IPS-20b (cell line): ENCODE results near the gene TMEM233.

Experiments used
- H3K27ac ChIP-seq: one replicate; pipeline ENCODE4 v1.5.1; 2013; ENCODE audit warnings: low read length
- H3K27me3 ChIP-seq: 2 replicates; pipeline ENCODE4 v1.6.1; 2013; ENCODE audit warnings: mild to moderate bottlenecking, low read length, inconsistent platforms; ENCODE audit not compliant: insufficient read depth
- H3K36me3 ChIP-seq: 2 replicates; pipeline ENCODE4 v1.6.1; 2013; ENCODE audit warnings: low read depth, mild to moderate bottlenecking, inconsistent platforms, low read length, moderate library complexity; ENCODE audit not compliant: insufficient read depth
- H3K4me1 ChIP-seq: 2 replicates; pipeline ENCODE4 v1.6.1; 2013; ENCODE audit warnings: mild to moderate bottlenecking, control low read depth, inconsistent platforms, low read length, moderate library complexity; ENCODE audit not compliant: insufficient read depth
- H3K4me3 ChIP-seq: 2 replicates; pipeline ENCODE4 v1.5.1; 2013; ENCODE audit warnings: mild to moderate bottlenecking, low read length, inconsistent platforms
- H3K9ac ChIP-seq: 2 replicates; pipeline ENCODE4 v1.6.1; 2013; ENCODE audit warnings: low read depth, mild to moderate bottlenecking, inconsistent platforms, low read length, moderate library complexity
- H3K9me3 ChIP-seq: 2 replicates; pipeline ENCODE4 v1.6.1; 2013; ENCODE audit warnings: mild to moderate bottlenecking, low read depth, low read length, inconsistent platforms; ENCODE audit not compliant: insufficient read depth

Gene TMEM233

GRCh38 chr12:119661882-119662281 lies 68.3 kb downstream of the TMEM233 start:
- Histone ChIP-seq H3K4me1 (no peaks in the 10 kb centered on the region; the same call in 1 of the 2 replicates), H3K9ac (no peak overlapping the region), H3K27me3 (no peaks in the 10 kb centered on the region), H3K27ac (no peak overlapping the region), H3K4me3 (no peak overlapping the region), H3K36me3 (no peaks in the 10 kb centered on the region), H3K9me3 (no peaks in the 10 kb centered on the region)

- no peaks in the 10 kb centered on the region for H3K36me3 ChIP-seq
- H3K9ac ChIP-seq, result no peak overlapping the region
- H3K27ac ChIP-seq, result no peak overlapping the region
- no peaks in the 10 kb centered on the region; the same call in 1 of the 2 replicates for H3K4me1 ChIP-seq
- H3K9me3 ChIP-seq, result no peaks in the 10 kb centered on the region
- no peaks in the 10 kb centered on the region for H3K27me3 ChIP-seq
- H3K4me3 ChIP-seq, result no peak overlapping the region
These were observed 71.1 kb downstream of the TMEM233 start for GRCh38 chr12:119664642-119665041.

GRCh38 chr12:119665164-119665929 lies 71.8 kb downstream of the TMEM233 start:
- Histone ChIP-seq H3K36me3 (peaks cover 6% of the 10 kb centered on the region; the same call in 1 of the 2 replicates), H3K27me3 (no peaks in the 10 kb centered on the region), H3K4me3 (no peak overlapping the region), H3K27ac (no peak overlapping the region), H3K9me3 (no peaks in the 10 kb centered on the region), H3K9ac (no peak overlapping the region), H3K4me1 (no peaks in the 10 kb centered on the region; the same call in 1 of the 2 replicates)

GRCh38 chr12:119666226-119666795 lies 72.7 kb downstream of the TMEM233 start:
- Histone ChIP-seq H3K4me1 (no peaks in the 10 kb centered on the region; the same call in 1 of the 2 replicates), H3K27me3 (no peaks in the 10 kb centered on the region), H3K27ac (no peak overlapping the region), H3K9me3 (no peaks in the 10 kb centered on the region), H3K4me3 (no peak overlapping the region), H3K36me3 (peaks cover 16% of the 10 kb centered on the region; the same call in 1 of the 2 replicates), H3K9ac (no peak overlapping the region)

GRCh38 chr12:119666900-119667576 lies 73.5 kb downstream of the TMEM233 start:
- no peak overlapping the region for H3K27ac ChIP-seq
- no peaks in the 10 kb centered on the region for H3K27me3 ChIP-seq
- H3K9me3 ChIP-seq, result no peaks in the 10 kb centered on the region
- H3K4me3 ChIP-seq, result peak overlapping the region; percentile 94
- H3K36me3 ChIP-seq, result peaks cover 23% of the 10 kb centered on the region
- no peaks in the 10 kb centered on the region; the same call in 1 of the 2 replicates for H3K4me1 ChIP-seq
- peak overlapping the region; percentile 80; the same call in 1 of the 2 replicates for H3K9ac ChIP-seq

DNA sequence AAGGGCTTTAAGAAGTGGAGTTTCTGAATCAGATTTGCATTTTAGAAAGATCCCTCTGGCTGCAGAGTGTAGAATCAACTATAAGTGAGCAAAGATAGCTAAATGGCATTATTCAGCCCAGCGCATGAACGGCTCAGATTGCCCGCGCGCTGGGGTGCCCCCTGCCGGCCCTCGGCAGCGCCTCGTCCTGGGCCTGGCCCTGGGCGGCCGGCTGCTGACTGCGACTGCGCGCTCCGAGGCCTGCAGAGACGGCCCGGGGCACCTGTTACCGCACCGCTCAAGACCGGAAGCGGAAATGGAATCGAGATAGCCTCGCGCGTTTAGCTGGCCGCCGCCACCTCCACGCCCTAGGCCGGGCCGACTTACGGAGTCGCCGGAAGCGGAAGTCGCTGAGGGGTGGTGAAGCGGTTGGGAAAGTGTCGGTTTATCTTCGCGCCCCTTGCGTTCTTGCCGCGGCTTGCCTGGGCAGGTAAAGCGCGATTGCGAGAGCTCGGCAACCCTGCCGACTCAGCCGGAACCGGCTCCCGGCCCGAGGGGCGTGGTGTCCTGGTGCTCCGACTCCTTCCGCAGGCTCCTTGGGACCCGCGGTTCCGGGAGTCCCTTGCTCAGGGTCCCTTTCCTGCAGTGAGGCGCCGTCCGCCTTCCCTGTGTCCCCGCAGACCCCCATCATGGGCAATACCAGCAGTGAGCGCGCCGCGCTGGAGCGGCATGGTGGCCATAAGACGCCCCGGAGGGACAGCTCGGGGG lies 74.2 kb downstream of the TMEM233 start, which contains the start of gene PRKAB1:
PRKAB1 (plus strand) TSS at position 557 of the 747 bp plus-strand sequence; CDS start at position 669, 112 bp downstream.
- Histone ChIP-seq H3K27ac (no peak within 1 kb of the TSS), H3K9ac (peak within 1 kb of the TSS; percentile 96), H3K36me3 (peaks cover 30% of the 10 kb centered on the region), H3K27me3 (no peaks in the 10 kb centered on the region), H3K4me3 (peak within 1 kb of the TSS; percentile 94), H3K4me1 (no peaks in the 10 kb centered on the region; the same call in 1 of the 2 replicates), H3K9me3 (no peaks in the 10 kb centered on the region)

- H3K9me3 ChIP-seq, result no peaks in the 10 kb centered on the region
- H3K9ac ChIP-seq, result peak overlapping the region; percentile 96
- H3K36me3 ChIP-seq, result peaks cover 37% of the 10 kb centered on the region
- H3K27ac ChIP-seq, result no peak overlapping the region
- H3K27me3 ChIP-seq, result no peaks in the 10 kb centered on the region
- H3K4me1 ChIP-seq, result no peaks in the 10 kb centered on the region; the same call in 1 of the 2 replicates
- peak overlapping the region; percentile 94 for H3K4me3 ChIP-seq
These were observed 74.8 kb downstream of the TMEM233 start for GRCh38 chr12:119668324-119668841.

DNA sequence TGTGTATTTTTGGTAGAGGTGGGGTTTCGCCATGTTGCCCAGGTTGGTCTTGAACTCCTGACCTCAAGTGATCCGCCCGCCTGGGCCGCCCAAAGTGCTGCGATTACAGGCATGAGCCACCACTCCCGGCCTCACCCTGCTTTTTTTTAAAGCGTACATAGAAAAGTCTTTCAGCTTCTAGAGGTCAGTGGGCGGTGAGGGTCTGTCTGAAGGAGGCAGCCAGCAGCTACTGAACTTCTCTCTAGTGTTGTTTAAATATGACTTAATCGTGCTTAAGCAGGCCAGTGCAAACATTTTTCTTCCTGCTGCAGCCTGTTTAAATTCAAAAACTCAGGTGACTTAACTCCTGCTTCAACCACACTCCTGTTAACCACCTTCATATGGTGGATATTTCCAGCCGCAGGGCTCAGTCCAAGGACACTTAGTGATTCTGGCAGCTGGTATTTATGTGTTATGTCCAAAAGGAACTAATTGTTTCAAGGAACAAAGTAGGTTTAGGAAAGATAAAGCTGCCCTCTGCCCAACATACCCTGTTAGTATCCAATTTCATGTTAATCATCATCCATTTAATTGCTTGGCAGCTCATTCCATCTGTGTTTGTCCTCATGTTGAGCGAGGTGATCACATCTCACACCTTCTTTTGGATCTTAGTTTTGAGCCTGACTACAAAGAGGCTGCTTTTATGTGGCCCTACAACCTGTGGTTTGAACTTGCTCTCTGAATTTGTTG lies 76.3 kb downstream of the TMEM233 start:
- Histone ChIP-seq H3K4me3 (peak overlapping the region; percentile 16; the same call in 1 of the 2 replicates), H3K9me3 (no peaks in the 10 kb centered on the region), H3K9ac (no peak overlapping the region), H3K27ac (no peak overlapping the region), H3K4me1 (no peaks in the 10 kb centered on the region; the same call in 1 of the 2 replicates), H3K36me3 (peaks cover 52% of the 10 kb centered on the region), H3K27me3 (no peaks in the 10 kb centered on the region)

DNA sequence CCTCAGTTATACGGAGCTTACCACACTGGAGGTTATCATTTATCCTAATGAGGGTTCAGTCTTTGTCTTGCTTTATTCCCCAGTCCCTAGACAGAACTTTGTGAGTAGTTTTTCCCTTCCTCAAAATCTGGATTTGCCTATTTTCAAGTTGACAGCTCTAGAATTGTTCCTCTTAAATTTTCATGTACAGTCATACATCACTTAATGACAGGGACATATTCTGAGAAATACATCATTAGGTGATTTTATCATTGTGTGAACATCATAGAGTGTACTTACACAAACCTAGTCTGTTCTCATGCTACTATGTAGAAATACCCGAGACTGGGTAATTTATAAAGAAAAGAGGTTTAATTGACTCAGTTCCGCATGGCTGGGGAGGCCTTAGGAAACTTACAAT lies 77.5 kb downstream of the TMEM233 start:
- Histone ChIP-seq H3K4me3 (no peak overlapping the region), H3K27me3 (no peaks in the 10 kb centered on the region), H3K27ac (no peak overlapping the region), H3K36me3 (peaks cover 64% of the 10 kb centered on the region), H3K9me3 (no peaks in the 10 kb centered on the region), H3K4me1 (no peaks in the 10 kb centered on the region; the same call in 1 of the 2 replicates), H3K9ac (no peak overlapping the region)

- H3K27ac ChIP-seq, result no peak overlapping the region
- H3K4me3 ChIP-seq, result no peak overlapping the region
- no peaks in the 10 kb centered on the region for H3K9me3 ChIP-seq
- H3K36me3 ChIP-seq, result peaks cover 75% of the 10 kb centered on the region
- no peaks in the 10 kb centered on the region; the same call in 1 of the 2 replicates for H3K4me1 ChIP-seq
- H3K27me3 ChIP-seq, result no peaks in the 10 kb centered on the region
- no peak overlapping the region for H3K9ac ChIP-seq
These were observed 78.6 kb downstream of the TMEM233 start for GRCh38 chr12:119672194-119672593.
